Measurements from ENCODE around the gene CMC1.
"Not testable (repeated sequence)": the region's sequence is repeated elsewhere in the genome, so short reads cannot be mapped to it uniquely, and the experiment has no call there.

Gene CMC1

DNA sequence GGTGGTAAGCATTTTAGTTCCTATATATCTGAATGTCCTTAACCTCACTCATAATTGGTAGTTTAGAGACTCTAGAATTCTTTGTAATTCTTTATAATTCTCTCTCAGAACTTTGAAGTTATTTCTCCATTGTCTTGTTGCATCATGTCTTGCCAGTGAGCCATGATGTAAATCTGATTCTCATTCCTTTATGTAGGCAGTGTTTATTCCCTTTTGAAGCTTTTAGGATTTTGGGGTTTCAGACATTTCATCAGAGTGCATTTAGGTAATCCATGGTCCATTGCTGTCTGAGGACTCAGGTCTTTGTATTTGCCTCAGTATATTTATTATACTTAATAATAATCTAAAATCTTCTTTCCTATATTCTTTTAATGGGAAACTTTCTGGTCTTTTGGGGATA is 20.6 kb downstream of the CMC1 start:
- no peak for DNase-seq (ENCODE audit: low read depth)
- H3K4me3 ChIP-seq (ENCODE audit: control insufficient read depth, low read depth, low read length), result no peak overlapping the region
- TF ChIP-seq, protein P1, sequence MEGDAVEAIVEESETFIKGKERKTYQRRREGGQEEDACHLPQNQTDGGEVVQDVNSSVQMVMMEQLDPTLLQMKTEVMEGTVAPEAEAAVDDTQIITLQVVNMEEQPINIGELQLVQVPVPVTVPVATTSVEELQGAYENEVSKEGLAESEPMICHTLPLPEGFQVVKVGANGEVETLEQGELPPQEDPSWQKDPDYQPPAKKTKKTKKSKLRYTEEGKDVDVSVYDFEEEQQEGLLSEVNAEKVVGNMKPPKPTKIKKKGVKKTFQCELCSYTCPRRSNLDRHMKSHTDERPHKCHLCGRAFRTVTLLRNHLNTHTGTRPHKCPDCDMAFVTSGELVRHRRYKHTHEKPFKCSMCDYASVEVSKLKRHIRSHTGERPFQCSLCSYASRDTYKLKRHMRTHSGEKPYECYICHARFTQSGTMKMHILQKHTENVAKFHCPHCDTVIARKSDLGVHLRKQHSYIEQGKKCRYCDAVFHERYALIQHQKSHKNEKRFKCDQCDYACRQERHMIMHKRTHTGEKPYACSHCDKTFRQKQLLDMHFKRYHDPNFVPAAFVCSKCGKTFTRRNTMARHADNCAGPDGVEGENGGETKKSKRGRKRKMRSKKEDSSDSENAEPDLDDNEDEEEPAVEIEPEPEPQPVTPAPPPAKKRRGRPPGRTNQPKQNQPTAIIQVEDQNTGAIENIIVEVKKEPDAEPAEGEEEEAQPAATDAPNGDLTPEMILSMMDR (conservative IDR thresholded peaks at IDR 0.05; ENCODE audit: control insufficient read depth, insufficient read depth, low read depth, low read length), result no peak

DNA sequence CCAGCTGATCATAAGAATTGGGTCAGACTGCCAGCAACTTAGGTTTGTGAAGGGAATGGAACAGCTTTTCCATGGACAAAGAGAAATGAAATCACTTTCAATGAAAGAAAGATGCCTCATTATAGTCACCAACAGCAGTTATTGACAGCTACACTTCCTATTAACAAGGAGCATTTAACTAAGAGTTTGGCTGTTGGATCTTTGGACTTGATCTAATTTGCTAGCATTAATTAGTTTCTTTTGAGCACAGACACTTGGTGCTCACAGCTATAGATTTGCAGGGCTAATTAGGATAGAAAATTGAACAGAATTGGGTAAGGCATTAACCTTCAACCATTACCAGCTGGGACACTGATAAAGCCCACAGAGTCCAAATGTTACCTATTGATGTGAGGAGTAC is 24.2 kb downstream of the CMC1 start:
- DNase-seq (ENCODE audit: low read depth), result no peak
- TF ChIP-seq, protein P1 (conservative IDR thresholded peaks at IDR 0.05; ENCODE audit: control insufficient read depth, insufficient read depth, low read depth, low read length), result no peak
- no peak overlapping the region for H3K4me3 ChIP-seq (ENCODE audit: control insufficient read depth, low read depth, low read length)

DNA sequence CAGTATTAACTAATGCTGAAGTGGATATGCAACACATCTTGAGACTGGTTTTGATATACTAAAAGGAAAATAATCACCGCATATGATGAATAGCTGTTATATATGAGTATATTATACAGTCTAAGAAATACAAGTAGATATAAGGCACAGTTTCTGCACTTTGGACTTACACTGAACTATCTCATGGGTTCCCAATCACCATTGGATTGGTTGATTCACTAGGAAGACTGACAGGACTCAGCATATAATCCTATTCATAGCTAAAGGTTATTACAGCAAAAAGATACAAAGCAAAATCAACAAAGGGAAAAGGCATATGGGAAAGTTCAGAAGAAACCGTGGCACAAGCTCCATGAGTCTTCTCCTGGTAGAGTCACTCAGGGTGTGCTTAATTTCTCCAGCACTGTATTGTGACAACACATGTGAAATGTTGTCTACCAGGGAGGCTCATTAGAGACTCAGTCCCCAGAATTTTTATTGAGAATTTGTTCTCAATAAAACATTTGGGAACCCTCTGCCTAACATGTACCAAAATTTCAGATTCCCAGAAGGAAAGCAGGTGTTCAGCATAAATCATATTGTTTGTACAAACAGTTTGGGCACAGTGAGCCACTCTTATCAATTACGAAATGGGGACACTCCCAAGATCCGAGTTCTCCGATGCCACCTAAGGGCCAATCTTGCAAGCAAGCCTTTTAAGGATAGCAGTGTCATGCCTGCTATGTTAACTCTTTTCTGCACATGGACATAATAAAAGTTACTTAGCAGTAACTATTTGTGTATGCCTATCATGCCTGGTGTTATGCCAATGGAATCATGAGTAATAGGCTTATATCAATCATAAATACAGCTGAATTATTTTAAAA is 26.8 kb downstream of the CMC1 start:
- DNase-seq (ENCODE audit: low read depth), result no peak
- TF ChIP-seq, protein P1 (conservative IDR thresholded peaks at IDR 0.05; ENCODE audit: control insufficient read depth, insufficient read depth, low read depth, low read length), result no peak
- H3K4me3 ChIP-seq (ENCODE audit: control insufficient read depth, low read depth, low read length), result no peak overlapping the region

DNA sequence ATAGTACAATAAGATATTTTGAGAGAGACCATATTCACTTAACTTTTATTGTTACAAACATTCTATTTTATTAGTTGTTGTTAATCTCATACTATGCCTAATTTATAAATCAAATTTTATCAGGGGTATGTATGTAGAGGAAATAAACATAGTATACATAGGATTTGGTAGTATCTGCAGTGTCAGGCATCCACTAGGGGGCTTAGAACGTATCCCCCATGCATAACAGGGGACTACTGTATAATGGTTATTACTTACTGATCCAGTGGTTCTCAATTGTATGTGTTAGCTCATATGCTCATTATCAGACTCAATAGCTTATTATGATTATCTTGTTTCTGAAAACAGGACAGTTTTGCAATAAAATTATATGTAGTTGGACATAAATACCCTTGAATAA is 27.6 kb downstream of the CMC1 start:
- DNase-seq (ENCODE audit: low read depth), result no peak
- TF ChIP-seq, protein P1 (conservative IDR thresholded peaks at IDR 0.05; ENCODE audit: control insufficient read depth, insufficient read depth, low read depth, low read length), result peak; percentile 21
- H3K4me3 ChIP-seq (ENCODE audit: control insufficient read depth, low read depth, low read length), result no peak overlapping the region

DNA sequence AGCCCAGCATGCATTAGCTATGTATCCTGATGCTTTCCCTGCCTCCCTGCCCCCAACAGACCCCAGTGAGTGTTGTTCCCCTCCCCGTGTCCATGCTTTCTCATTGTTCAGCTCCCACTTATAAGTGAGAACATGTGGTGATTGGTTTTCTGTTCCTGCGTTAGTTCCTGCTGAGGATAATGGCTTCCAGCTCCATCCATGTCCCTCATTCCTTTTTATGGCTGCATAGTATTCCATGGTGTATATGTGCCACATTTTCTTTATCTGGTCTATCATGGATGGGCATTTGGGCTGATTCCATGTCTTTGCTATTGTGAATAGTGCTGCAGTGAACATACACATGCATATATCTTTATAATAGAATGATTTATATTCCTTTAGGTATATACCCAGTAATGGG is 28.5 kb downstream of the CMC1 start:
- not testable (repeated sequence) for DNase-seq (ENCODE audit: low read depth); H3K4me3 ChIP-seq (ENCODE audit: control insufficient read depth, low read depth, low read length)

DNA sequence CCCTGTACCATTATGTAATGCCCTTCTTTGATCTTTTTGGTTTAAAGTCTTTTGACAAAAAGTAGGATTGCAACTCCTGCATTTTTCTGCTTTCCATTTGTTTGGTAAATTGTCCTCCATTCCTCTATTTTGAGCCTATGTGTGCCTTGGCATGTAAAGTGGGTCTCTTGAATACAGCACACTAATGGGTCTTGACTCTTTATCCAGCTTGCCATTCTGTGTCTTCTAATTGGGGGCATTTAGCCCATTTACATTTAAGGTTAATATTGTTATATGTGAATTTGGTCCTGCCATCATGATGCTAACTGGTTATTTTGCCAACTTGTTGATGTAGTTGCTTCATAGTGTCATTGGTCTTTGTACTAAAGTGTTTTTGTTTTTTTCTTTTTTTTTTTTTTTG is 32.4 kb downstream of the CMC1 start:
- TF ChIP-seq, protein P1 (conservative IDR thresholded peaks at IDR 0.05; ENCODE audit: control insufficient read depth, insufficient read depth, low read depth, low read length), result no peak

DNA sequence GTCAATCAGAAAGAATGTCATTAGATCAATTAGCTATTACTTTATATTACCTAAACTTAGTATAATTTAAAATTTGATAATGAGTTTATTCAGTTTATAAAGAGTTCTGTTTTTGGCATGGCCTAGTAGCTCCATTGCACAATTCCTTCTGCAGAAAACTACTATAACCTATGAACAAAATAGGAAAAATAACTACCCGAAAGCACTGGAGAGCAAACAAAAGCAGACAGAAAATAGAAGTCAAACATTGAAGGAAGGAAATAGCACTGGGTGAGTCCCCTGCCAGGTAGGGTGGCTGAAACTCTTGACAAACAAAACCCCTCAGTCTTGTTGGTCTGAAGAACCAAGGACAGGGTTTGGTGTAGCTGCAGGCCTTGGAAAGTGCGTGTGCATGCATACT is 37.5 kb downstream of the CMC1 start:
- TF ChIP-seq, protein P1 (conservative IDR thresholded peaks at IDR 0.05; ENCODE audit: control insufficient read depth, insufficient read depth, low read depth, low read length), result no peak
- H3K4me3 ChIP-seq (ENCODE audit: control insufficient read depth, low read depth, low read length), result no peak overlapping the region
- DNase-seq (ENCODE audit: low read depth), result no peak

More for the DNA sequence above, 32.4 kb downstream of the CMC1 start:
- no peak for DNase-seq (ENCODE audit: low read depth)
- H3K4me3 ChIP-seq (ENCODE audit: control insufficient read depth, low read depth, low read length), result no peak overlapping the region

Measured in fibroblast of mammary gland (primary cell).